Globus pallidus (tissue), 1 donor: Measurements from ENCODE around the gene THADA.
"Not testable (repeated sequence)": the region's sequence is repeated elsewhere in the genome, so short reads cannot be mapped to it uniquely, and the experiment has no call there.

Experiments used
- DNase-seq: peaks from one replicate; pipeline ENCODE4 v3.0.0-alpha.2; 2015; ENCODE audit warnings: low spot score

THADA gene

DNA sequence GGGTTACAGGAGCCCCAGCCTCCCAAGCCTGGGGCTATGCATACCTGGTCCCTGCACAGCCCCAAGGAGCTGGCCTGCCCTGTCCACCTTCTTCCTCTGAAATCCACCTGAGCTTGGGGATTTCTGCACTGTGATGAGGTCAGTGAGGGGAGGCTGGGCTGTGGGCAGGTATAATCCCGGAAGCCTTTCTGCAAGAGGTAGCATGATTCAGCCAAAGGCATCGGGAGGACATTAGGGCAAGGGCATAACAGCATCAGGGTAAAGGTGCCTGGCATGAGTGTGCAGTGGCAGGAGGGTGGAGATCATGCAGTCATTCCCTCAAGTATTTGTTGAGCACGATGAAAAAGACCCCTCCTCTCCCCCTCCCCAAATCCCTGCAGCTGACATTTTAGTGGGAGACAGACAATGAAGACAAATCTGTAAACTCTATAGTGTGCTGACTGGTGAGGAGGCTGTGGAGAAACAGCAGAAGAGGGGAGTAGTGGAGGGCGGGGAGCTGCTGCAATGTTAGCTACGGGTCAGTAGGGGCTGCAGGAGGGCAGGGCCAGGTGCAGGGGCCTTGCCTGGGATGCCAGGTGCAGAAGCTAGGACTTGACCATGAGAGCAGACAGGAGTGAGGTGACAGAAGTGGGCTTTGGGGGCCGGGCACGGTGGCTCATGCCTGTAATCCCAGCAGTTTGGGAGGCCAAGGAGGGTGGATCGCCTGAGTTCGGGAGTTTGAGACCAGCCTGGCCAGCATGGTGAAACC lies 388.1 kb downstream of the THADA start:
- no peak for DNase-seq

DNA sequence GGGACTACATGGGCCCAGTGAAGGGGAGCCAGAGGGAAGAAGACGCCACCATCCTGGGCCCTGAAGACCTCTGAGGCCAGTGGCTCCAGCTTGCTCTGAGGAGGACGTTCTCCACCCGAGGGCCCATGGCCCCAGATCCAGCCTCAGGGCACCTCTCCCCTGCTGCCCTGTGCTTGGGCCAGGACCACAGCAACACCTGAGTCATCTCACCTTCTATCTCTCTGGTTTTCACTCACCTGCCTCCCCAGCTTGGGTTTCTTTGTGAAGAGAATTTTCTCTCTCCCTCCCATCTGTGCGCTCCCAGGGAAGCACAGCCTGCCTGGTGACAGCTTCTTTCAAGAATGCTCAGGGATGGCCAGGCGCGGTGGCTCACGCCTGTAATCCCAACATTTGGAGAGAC lies 389.2 kb downstream of the THADA start:
- DNase-seq: no peak

DNA sequence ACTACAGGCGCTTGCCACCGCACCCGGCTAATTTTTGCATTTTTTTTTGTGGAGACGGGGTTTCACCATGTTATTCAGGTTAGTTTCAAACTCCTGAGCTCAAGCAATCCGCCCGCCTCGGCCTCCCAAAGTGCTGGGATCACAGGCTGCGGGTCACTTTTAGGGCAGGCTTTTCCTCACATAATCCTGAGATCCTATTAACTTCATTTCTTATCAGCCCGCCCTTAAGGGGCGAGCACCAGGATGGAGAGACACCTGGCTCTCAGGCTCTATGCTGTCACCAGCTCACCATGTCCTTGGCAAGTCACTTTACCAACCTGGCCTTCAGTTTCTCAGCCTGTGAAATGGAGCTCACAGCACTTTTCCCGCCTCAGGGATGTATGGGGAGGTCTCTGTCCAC lies 392.5 kb downstream of the THADA start:
- no peak for DNase-seq

DNA sequence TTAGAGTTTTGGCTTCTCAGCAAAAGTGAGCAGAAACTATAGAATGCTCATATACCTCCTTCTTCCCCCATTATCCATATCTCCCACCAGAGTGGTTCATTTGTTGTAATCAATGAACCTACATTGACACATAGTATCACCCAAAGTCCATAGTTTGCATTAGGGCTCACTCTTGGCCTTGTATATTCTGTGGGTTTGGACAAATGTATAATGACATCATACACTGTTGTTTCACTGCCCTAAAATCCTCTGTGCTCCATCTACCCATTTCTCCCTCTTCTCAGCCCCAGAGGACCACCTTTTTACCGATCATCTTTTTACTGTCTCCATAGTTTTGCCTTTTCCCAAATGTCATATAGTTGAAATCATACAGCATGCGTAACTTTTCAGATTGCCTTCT lies 393.5 kb downstream of the THADA start:
- no peak for DNase-seq

DNA sequence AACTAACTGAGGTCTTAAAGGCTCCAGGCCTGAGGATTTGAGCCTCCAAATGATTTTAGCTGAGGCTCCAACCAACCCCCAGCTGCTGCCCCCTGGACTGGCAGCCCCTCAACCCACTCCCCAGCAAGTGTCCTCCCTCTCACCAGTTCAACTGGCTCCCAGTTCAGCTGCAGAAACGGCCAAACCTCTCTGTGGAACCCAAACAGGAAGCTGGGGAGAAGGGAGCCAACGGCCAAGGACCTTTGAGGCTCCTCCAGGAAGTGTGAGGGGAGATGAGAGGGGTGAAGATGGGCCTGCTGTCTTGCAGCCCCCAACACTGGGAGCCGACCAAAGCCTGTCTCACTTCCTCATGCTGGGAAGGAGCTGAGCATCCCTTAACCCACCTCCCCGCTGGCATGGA lies 394.3 kb downstream of the THADA start:
- DNase-seq: no peak

DNA sequence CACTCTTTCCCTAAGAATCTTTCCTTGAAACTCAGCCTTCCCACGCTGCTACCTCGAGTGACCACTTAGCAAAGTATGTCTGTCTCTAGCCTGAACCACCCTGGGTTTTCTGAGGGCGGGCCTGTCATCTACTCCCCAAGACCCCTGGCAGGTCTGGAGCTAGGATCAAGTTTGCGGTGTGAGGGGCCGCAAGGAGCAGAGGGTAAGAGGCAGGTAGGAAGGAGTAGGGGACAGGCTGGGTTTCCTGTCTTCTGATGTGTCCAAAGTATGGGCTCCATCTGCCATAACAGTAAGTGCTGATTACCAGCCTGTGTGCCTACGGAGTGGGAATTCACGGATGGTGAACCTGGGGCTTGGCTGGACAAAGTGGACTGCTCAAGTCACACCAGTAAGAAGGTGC lies 394.8 kb downstream of the THADA start:
- no peak for DNase-seq

DNA sequence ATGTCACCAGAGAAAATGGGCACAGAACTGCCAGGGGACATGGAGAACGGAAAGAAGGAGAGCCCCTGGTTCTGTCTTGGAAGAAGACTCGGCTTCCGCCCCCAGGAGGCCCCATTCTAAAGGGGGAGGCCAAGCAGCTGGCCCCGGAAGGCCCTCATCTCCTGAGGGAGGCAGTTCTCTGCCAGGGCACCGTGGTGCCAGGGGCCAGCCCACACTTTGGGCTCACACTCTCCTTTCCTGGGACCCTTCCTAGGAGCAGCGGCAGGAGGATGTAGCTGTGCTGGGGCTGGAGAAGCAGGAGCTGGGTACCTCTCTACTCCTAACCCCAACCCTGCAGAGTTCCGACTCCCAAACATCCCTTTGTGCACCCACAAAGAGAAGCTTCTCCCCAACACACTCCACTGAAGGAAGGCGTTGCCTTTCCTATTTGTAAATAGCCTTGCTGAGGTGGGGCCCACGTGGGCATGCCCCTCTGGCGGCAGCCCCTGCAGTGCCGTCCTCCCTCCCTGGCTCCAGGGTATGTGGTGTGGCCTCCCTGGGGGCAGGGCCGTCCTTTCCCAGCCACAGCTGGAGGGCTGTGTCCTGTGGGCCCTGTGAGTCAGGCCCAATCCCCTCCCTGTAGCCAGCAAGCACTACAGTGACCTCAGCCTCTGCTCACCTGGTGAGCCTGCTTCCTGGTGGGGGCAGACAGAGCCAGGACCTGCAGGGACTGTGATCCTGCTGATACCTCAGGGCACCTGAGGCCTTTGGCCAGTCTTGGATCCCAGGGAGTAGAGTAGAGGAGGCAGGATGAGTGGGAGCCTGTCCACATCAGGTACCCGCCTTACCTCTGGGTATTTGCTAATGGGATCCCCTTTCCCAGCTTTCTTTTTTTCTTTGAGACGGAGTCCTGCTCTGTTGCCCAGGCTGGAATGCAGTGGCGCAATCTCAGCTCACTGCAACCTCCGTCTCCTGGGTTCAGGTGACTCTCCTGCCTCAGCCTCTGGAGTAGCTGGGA lies 396.0 kb downstream of the THADA start:
- DNase-seq: no peak

DNA sequence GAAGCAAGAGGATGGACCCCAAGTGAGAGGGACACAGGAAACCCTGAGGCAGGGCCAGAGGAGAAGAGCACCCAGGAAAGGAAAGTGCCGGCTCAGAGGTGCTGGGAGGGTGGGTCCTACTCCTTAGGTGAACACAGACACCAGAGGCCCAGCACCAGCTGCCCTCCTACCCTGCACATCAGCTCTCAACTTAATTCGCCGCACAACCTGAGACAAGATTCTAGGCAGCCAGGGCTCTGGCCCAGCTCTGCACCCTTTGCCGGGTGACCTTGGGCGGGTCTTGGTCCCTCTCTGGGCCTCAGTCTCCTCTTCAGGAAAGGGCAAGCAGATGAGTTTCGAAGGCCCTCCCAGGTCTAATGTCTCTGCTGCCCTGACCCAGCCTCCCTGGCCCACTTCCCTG lies 397.6 kb downstream of the THADA start:
- no peak for DNase-seq

DNA sequence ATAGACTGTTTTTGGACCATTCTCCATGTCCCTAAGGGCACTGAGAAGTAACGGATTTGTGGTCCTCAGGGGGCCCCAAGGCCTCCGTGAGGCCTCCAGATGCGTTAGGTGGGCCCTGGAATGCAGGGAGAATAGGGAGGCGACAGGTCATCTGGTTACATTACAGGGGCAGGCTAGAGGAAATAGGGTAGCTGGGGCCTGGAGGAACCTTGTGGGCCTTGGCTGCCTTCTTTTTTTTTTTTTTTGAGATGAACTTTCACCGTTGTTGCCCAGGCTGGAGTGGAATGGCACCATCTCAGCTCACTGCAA lies 398.3 kb downstream of the THADA start:
- DNase-seq: no peak

DNA sequence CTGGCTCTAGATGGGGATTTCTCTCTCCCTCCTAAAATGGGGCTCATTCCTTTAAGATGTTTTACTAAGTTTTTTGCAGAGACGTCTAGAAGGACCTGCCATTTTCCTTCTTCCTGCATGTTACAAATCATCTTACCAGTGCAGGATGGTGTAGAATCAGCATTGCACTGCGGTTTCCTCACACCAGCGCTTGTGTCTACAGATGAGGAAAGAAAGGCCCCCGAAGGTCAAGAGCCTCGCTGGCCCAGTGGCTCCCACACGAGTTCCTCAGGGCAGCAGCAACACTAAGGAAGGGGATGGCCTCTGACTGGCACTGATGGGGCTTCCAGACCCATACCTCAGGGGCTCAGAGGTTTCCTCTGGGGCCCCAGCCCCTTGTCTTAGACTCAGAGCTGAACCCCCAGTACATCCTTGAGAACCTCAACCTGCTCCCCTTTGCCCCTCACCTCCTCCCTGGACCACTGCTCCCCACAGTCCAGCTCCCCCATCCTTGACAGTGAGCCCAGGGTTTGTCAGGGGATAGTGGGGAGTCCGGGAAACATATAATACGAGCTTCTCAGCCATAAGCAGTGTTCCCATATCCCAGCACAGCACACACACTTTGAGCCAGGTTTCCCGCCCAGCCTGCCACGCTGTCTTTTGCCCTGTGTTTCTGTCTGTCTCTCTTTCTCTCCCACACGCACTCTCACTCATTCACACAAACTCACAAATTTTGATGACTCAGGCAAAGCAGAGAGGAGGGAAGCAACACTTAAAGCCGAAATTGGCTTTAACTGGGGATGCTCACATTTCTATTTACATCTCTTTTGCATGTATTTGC lies 398.9 kb downstream of the THADA start:
- DNase-seq: no peak

DNA sequence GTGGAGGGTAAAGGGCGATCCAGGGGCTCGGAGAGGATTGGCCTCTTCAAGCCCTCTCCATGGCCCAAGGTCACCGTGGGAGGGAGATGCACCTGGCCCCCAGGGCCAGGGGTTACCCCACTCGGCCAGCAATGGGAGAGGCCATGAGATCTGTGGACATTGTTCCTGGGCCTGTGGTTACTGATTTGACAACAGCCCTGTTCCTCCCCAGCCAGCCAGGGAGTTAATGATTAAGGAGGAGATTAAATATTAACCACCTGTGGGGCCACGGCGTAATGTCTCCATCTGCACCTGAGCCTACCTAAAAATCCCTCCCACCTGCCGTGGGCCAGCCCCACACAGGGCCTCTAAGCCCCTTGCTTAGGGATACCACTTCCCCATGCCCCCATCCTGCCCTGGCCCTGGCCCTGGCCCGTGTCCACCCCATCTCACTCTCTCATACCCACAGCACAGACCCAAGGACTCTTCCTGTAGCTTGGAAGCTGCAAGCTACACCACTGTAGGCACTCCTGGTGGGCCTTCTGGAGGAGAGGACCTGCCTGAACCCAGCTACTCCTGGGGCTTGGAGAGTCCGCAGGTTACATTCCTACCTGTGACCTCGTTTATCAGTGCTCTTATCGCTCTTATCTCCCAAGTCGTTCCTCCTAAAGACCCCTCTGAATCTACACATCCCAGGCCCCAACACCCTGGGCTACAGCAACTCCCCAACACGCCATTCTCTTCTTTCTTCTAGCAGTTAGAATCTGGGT lies 401.5 kb downstream of the THADA start:
- DNase-seq: no peak

DNA sequence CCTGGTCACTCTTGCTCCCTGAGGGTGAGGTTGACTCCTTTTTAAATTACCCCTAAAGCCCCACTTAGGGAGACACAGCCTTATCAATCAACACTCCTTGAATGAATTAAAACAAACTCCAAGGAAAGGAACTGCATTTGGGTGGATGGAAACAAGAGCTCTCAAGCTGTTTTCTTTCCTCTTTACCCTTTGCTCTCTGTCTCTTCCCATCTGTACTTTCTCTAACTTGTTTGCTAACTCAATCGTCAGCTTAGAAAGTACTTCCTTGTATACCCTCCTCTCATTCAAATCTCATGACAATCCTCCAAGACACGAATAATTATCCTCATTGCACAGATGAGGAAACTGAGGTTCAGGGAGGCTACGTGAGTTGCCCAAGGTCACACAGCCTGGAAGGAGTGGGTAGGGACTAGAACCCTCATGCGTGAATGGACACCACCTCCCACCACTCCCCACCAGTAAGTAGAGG lies 402.2 kb downstream of the THADA start:
- DNase-seq: no peak

DNA sequence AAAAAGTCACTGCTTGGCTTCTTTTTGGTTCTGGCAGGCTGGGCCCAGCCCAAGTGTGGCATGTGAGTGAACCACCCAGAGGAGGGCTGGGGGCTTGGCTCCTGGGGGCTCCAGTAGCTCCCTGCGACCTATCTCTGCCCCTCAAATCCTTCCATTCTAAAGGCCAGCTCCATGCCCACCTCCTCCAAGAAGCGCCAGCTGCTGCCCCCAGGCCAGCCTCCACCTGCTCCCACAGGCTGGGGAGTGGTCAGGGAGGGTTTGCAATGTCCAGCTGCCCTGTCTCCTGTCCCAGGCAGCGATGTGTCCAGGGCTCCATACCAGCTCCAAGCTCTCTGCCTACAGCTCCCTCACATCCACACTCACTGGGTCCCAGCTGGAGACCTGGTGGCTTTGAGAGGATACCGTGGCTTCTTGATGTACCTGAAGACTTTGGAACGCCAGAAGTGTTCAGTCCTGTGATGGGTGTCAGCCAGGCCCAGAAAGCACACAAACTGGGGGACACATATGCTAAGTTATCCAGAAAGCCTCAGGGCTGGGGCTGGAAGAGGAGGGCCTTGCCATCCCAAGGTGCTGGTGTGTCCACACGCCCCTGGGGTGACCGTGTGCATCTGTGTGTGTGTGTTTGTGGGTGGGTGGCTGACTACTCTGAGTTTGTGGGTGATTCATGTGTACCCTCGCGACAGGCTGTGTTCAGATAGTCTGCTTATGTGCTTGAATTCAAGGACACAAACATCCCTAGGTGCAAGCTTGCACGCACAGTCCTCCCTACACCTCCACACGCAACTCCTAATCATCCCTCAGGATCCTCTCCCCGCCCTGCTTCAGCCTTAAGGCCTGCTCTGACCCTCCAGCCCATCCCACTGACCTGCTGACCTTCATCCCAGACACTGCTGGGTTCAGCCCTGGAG lies 402.8 kb downstream of the THADA start:
- DNase-seq: no peak

DNA sequence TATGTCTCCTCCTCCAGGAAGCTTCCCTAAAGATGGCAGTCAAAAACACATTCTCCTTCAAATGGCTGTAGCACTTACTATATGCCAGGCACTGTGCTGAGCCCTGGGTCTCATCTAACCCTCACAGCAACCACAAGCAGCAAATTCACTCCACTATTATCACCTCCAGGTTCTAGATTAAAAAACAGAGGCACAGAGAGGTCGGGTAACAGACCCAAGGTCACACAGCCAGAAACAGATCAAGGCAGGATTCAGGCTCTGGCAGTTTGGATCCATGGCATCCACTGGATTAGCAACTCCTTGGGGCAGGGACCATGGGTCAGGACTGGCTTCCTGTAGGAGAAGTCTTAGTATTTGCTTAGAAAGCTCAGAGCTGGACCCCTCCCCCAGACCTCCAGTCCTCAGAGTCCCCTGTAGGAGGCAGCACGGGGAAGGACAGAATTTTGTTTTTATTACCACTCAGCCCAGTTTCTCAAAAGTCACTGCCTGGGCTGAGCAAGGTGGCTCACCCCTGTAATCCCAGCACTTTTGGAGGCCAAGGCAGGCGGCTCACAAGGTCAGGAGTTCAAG lies 403.8 kb downstream of the THADA start:
- no peak for DNase-seq

DNA sequence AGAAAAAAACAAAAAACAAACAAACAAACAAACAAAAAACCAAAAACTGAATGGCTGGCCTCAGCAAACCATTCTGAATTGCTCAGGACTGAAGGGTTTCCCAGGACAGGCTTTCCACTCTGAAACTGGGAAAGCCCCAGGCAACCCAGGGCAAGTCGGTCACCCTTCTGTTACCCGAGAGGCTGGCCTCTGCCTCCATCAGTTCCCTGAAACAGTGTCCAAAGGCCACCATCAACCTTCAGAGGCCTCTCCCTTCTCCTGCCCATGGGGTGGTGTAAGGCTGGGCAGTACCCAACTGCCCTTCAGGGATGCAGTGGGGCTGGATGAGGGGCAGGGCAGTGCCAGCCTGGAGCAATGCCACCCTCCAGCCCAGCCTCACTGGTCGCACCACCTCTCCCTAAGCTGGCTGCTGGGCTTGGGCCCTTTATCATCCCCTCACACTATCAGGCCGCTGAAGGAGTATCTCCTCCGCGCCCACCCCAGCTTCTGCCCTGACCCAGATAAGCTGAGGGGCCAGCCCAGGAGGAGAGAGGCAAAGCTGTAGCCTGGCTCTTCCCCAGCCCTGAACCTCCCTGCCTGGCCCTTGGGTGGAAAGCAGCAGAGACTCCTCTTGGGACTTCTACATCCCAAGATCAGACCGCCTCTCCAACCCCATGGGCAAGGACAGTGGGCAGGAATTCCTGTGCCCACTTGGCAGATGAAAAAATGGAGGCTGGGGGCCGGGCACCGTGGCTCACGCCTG lies 405.4 kb downstream of the THADA start:
- no peak for DNase-seq

DNA sequence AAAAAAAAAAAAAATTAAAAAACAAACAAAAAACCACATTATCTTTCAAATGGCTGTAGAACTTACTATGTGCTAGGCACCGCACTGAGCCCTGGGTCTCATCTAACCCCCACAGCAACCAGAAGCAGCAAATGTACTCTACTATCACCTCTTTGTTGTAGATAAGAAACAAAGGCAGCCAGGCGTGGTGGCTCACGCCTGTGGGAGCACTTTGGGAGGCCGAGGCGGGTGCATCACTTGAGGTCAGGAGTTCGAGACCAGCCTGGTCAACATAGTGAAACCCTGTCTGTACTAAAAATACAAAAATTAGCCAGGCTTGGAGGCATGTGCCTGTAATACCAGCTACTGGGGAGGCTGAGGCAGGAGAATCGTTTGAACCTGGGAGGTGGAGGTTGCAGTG lies 406.0 kb downstream of the THADA start:
- not testable (repeated sequence) for DNase-seq

DNA sequence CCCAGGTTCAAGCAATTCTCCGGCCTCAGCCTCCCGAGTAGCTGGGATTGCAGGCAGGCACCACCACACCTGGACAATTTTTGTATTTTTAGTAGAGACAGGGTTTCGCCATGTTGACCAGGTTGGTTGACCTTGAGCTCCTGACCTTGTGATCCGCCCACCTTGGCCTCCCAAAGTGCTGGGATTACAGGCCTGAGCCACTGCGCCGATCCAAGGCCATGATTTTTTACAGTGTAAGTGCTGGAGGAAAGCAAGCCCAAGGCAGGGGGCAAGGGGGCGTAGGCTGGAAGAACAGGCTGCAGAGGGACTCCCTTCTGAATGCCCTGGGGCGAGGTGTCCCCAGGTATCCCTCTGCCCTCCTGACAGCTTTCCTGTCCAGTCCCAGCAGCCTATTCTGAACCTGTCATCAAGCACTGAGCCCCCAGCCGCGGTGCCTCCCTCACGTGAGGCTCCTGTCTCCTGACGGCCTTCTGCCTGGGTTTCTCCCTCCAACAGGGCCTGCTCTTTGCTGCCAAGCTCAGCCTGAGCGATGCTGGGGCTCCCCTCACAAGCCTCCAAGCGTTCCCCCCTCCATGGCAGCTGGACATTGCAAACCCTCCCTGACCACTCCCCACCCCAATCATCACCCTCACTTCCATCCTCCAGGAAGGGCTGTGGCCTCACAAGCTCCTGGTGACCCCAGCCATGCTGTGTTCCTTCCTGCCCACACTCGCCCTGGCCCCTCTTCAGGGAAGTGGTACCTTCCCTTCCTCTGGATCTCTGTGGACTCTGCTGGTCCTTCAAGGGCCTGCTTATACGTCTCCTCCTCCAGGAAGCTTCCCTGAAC lies 407.1 kb downstream of the THADA start:
- DNase-seq: no peak

DNA sequence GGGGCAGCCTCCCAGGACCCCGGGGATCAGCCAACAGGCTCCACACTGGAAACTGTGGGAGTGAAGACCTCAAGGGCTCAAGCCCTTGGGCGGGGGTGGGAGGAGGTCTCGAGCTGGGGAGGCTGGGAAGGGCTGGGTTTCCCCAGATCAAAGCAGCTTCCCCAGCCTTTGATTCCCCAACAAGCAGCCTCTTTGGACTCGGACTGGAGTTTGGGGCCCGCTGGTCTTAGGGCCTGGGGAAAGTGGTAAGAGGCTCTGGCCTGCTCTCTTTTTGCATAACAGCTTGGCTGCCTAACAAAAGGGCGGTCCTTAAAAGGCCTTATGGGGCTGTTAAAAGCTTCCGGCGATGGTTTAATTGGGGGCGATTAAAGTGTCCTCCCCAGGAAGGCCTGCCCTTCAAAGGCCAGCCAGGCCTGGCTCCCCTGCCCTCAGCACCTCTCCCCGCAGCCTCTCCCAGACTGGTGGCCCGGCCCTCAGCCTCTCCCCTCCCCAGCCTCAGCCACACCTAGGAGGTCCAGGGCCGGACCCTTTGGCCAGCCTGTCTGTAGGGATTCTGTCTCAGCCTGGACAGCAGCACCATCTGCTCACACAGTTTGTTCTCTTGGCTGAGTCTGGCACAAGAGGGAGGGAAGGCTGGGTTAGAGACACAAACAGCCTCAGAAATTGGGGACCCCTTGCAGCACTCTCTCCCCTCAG lies 409.0 kb downstream of the THADA start:
- no peak for DNase-seq
